IPS-NIHi7 (cell line): ENCODE data around the gene DNASE1L2.
A peak's percentile ranks its signal among the peaks of the same experiment; 100 is the strongest.
"Not testable (repeated sequence)": the region's sequence is repeated elsewhere in the genome, so short reads cannot be mapped to it uniquely, and the experiment has no call there.

Experiments used
- DNase-seq: peaks from one replicate; pipeline ENCODE4 v3.0.0; 2012; ENCODE audit warnings: mixed read lengths; ENCODE audit errors: extremely low spot score

The DNASE1L2 gene

GRCh38 chr16:2238838-2239675, 2.8 kb downstream of the DNASE1L2 start:
- peak; percentile 54 for DNase-seq

DNA sequence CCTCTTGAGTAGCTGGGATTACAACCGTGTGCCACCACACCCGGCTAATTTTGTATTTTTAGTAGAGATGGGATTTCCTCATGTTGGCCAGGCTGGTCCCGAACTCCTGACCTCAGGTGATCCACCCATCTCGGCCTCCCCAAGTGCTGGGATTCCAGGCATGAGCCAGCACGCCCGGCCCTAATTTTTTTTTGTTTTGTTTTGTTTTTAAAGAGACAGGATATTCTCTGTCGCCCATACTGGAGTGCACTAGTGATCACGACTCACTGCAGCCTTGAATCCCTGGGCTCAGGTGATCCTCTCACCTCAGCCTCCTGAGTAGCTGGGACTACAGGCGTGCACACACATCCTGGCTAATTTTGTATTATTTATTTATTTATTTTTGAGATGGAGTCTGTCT, 4.1 kb downstream of the DNASE1L2 start:
- DNase-seq = not testable (repeated sequence)

DNA sequence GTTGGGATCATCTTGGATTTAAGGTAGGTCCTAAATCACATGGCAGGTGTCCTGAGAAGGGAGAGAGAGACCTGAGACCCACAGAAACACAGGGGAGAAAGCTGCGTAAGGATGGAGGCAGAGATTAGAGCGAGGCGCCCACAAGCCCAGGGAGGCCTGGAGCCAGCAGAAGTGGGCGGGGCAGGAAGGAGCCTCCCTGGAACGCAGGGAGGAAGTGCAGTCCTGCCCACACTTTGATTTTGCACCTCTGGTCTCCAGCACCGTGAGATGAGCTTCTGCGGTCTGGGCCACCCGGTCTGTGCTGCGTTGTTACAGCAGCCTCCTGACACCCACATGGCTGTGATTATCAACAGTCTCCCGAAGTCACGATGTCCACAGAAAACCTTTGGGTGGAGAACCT, 6.4 kb downstream of the DNASE1L2 start:
- DNase-seq = no peak

DNA sequence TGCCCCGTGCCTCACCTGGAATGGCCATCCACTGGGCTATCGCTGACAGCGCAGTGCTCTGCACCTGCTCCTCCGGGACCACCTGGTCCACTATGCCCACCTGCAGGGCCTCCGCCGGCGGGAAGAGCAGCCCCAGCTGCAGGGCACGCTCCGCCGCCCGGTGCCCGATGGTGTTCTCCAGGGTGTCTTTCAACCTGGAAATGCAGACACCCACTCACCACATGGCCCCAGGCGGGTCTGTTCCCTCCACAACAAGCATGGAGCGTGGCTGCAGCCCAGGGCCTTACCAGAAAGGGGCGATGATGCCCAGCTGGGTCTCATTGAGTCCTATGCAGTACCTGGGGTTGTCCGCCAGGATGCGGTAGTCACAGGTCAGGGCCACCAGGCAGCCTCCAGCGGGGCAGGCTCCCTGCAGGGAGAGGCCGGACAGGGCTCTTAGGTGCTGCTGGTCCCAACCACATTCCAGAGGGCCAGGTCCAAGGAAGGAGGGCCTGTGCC, 6.8 kb downstream of the DNASE1L2 start:
- peak; percentile 61 for DNase-seq

GRCh38 chr16:2243781-2244180, 7.5 kb downstream of the DNASE1L2 start:
- no peak for DNase-seq

DNA sequence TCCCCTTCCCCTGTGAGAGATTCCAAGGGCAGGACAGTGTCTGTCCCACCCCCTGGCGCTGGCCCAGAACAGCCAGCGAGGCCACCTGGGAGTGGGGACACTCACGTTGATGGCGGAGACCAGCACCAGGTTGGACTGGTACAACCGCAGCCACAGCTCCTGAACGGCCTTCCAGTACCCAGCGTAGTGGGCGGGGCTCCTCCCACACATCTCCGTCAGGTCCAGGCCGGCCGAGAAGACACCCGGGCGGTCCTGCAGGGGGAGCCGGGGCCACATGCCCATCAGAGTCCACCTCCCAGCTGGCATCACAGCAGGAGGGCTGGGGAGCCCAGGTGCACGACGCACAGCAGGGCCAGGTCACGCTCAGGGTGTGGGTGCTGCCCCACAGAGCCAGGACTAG, 8.1 kb downstream of the DNASE1L2 start:
- DNase-seq = peak; percentile 49

- DNase-seq = no peak
Observed at GRCh38 chr16:2244926-2245795, 8.9 kb downstream of the DNASE1L2 start.

DNA sequence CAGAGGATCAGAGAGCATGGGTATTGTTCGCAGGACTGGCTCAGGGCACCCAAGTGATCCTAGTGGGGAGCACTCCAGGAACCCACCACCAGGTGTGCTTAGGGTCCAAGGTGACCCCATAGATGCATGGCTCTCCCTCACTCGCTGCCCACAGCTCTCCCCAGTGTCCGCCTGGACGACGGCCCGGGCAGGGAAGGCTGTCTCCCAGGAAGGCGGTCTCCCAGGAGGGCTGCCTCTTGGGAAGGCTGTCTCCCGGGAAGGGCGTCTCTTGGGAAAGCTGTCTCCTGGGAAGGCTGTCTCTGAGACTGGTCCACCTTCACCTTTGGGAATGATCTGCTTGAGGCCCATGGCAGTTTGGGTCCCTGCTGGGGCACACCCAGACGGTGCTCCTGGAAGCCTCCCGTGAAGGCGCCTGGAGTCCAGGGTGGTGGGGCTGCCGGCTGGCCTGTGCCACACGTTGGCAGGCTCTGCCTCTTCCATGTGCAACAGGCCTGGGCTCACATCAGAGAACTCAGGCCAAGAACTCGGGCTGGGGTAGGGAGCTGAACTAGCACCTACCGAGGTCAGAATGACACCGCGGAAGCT, 10.1 kb downstream of the DNASE1L2 start:
- DNase-seq = no peak

GRCh38 chr16:2250652-2251295, 14.5 kb downstream of the DNASE1L2 start:
- DNase-seq = no peak

DNA sequence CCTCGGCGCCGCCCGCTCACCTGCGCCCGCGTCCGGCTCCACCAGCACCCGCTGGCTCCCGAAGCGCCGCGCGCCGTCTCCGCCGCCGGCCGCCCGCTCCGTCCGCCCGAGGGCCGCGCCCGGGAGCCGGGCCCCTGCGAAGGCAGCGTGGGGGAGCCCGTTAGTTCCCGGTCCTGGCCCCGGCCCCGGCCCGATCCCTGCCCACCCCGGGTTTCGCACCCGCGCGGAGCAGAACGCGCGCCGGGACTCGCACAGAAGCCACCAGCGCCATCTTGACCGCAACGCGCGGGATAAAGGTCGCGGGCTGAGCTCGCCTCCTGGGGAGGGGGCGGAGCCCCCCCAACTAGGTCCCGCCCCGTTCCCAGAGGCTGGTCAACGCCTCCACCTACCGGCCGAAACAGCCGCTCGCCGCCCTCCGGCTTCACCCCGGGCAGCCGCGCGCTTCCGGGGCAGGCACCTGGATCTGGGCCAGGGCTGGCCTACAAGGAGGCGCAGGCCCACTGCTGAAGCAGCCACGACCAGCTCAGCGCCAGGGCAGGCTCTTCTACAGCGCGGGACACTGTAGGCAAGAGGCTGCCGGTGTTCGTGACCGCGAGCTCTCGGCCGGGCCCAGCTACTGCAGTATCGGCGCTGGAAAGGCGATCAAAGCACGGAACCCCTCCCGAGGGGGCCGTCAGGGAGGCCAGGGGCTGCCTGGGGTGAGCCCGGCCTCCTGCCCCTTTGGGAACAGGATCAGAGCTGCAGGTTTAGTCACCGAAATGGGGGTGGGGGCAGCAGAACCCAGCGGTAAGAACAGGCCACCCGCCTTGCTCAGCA, 15.3 kb downstream of the DNASE1L2 start, which contains the start of gene ECI1:
Gene ECI1, minus strand, starts transcription at position 292 of the 816 bp plus-strand sequence. Its CDS starts 21 bp downstream, at position 271.
- peak; percentile 98 for DNase-seq

DNA sequence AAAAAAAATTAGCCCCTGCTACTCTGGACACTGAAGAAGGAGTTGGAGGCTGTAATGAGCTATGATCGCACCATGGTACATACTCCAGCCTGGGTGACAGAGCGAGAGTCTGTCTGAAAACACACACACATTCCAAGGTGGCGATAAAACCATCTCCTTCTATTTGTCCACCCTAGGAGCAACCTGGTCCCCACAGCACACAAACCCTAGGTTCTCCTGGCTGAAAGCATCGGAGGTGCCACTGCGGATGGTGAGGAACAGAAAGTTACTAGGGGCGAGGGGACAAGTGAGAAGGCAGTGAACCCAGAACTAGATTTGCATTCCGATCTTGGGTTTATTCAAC, 16.5 kb downstream of the DNASE1L2 start:
- no peak for DNase-seq

DNA sequence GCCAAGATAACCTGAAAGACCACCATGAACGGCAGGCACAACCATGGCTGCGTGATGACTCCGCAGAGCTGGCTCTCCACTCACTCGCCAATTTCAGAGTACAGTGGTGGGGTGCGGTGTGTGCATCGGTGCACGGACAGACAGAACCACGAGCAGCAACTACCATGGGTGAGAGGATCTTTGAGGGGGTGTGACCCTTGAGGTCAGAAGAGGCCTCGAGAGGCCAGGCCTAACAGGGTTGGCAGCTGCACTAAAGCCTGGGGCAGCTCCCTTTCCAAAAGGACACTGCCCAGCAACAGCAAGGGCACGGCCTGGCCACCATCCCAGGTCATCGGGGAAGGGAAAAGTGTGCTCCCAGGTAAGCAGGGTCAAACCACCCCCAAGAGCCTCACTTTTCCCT, 17.0 kb downstream of the DNASE1L2 start:
- DNase-seq = no peak

DNA sequence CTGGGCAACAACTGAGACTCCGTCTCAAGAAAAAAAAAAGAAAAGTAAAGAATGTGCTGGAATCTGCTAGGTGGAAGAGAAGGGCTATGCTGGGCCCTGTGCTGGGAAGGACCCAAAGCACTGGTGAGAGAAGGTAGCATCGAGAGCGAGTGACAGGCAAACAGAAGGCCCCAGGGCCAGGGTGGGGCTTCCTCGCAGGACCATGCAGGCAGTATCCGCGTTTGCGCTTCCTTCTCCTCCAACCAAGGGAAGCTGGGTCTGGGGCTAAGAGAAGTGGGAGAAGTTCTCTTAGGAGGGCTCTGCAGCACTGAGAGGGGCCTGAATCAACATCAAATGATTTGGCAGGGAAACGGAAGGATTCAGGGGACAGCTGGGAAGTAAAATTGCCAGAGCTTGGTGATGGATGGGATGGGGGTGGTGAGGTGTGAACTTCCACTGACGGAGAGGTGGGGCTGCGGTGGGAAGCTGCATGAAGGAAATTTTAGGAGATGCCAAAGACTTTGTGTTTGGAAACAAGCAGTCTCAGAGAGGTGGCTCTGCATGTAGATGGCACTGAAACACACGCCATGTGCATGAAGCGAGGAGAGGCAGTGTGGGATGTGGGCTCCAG, 20.4 kb downstream of the DNASE1L2 start:
- no peak for DNase-seq

- DNase-seq = no peak
Observed at GRCh38 chr16:2257726-2258125, 21.5 kb downstream of the DNASE1L2 start.

DNA sequence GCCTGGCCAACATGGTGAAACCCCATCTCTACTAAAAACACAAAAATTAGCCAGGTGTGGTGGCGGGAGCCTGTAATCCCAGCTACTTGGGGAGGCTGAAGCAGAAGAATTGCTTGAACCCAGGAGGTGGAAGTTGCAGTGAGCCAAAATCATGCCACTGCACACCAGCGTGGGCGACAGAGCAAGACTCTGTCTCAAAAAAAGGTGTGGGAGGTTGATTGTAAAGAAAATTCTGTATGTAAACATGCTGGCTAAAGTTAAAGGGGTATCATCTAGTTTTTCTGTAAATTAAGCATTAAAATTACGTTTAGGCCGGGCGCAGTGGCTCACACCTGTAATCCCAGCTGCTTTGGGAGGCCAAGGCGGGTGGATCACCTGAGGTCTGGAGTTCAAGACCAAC, 22.3 kb downstream of the DNASE1L2 start:
- not testable (repeated sequence) for DNase-seq

DNA sequence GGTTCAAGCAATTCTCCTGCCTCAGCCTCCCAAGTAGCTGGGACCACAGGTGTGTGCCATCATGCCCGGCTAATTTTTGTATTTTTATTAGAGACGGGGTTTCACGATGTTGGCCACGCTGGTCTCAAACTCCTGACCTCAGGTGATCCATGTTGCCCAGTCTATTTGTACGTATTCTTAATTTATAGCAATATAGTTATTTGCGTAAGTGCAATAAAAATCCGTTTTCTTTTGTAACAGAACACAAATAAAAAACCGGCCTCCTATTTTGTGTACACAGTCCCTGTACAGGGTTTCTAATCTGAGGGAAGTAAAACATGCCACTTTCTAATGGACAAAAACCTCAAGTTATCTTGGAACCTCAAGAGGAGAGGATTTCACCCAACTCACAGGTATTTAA, 24.0 kb downstream of the DNASE1L2 start:
- DNase-seq = no peak

GRCh38 chr16:2263026-2263425, 26.8 kb downstream of the DNASE1L2 start:
- not testable (repeated sequence) for DNase-seq

DNA sequence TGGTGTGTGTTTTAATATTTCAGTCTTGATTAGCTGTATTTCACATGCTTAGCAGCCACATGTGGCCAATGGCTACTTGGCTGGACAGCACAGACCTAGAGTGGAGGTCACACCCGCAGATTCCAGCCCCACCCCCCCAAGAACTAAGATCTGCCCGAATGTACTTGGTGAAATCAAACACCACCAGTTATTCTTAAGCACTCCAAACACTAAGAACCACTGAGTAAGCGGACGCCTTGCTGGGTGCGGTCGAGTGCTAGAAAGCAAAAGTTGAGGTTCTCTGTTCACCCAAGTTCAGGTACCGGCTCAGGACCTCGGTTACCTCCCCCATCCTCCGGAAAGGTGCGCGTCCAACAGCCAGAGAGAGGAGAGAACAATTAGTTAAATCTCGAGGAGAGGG, 30.6 kb downstream of the DNASE1L2 start:
- not testable (repeated sequence) for DNase-seq

GRCh38 chr16:2267505-2267912, 31.3 kb downstream of the DNASE1L2 start:
- not testable (repeated sequence) for DNase-seq

GRCh38 chr16:2267913-2268666, 31.8 kb downstream of the DNASE1L2 start, which contains the start of gene RNPS1:
TSS of gene RNPS1 (minus strand) at chr16:2268126. CDS start at chr16:2264643, 3,483 bp downstream.
- DNase-seq = peak; percentile 100
